Smooth muscle cell (in vitro differentiated cells): ENCODE measurements around the gene ITGB1. TPM values are rescaled to one million over a fixed set of nuclear protein-coding genes. Genes with fewer than 3 reads are reported as not detected.

Source experiments
- DNase-seq: peaks from one replicate; lab custom pipeline; 2025; ENCODE audit not compliant: unreplicated experiment; lab: John Stamatoyannopoulos, UW
- H2AFZ ChIP-seq: fragments of 200-600 bp; sonication (generic); 2 replicates; pipeline ENCODE4 v1.6.0; 2016; ENCODE audit warnings: antibody characterized with exemption, low read depth, mild to moderate bottlenecking
- H3F3A ChIP-seq: fragments of 200-600 bp; sonication (generic); 2 replicates; pipeline ENCODE4 v1.6.0; 2017; ENCODE audit warnings: antibody characterized with exemption, low read depth
- H3K27ac ChIP-seq: fragments of 200-600 bp; sonication (generic); 2 replicates; pipeline ENCODE4 v1.5.1; 2016; ENCODE audit warnings: low read depth, mild to moderate bottlenecking
- H3K27me3 ChIP-seq: fragments of 200-600 bp; sonication (generic); 2 replicates; pipeline ENCODE4 v1.6.1; 2016; ENCODE audit warnings: low read depth, mild to moderate bottlenecking
- H3K36me3 ChIP-seq: fragments of 200-600 bp; sonication (generic); 2 replicates; pipeline ENCODE4 v1.5.1; 2016; ENCODE audit warnings: low read depth
- H3K4me1 ChIP-seq: fragments of 200-600 bp; sonication (generic); 2 replicates; pipeline ENCODE4 v1.5.1; 2016; ENCODE audit warnings: low read depth
- H3K4me2 ChIP-seq: fragments of 200-600 bp; sonication (generic); 2 replicates; pipeline ENCODE4 v1.6.0; 2016; ENCODE audit warnings: mild to moderate bottlenecking
- H3K4me3 ChIP-seq: fragments of 200-600 bp; sonication (generic); 2 replicates; pipeline ENCODE4 v1.5.1; 2016; ENCODE audit warnings: mild to moderate bottlenecking
- H3K79me2 ChIP-seq: fragments of 200-600 bp; sonication (generic); 2 replicates; pipeline ENCODE4 v1.6.0; 2016; ENCODE audit warnings: low read depth, mild to moderate bottlenecking
- H3K9ac ChIP-seq: fragments of 200-600 bp; sonication (generic); 2 replicates; pipeline ENCODE4 v1.6.0; 2016; ENCODE audit warnings: low read depth
- H3K9me3 ChIP-seq: fragments of 200-600 bp; sonication (generic); replicated peaks from 2 replicates; pipeline ENCODE4 v1.5.1; 2016; ENCODE audit warnings: low read depth
- H4K20me1 ChIP-seq: fragments of 200-600 bp; sonication (generic); 2 replicates; pipeline ENCODE4 v1.6.0; 2016; ENCODE audit warnings: low read depth
- CTCF ChIP-seq: fragments of 200-600 bp; sonication (generic); IDR thresholded peaks from 2 replicates; pipeline ENCODE4 v1.5.1; 2017; ENCODE audit warnings: borderline replicate concordance, mild to moderate bottlenecking, antibody characterized with exemption; ENCODE audit not compliant: insufficient read depth, poor library complexity, severe bottlenecking
- WGBS: methylation state at CpG from one replicate; pipeline ENCODE4 v1.1.7; 2016; ENCODE audit warnings: low lambda C conversion rate; 5-methylcytosine and 5-hydroxymethylcytosine counted together
- polyA plus RNA-seq: library from polyadenylated mRNA; unstranded; fragments of >200 nt; fragmentation: Nextera tagmentation; extraction: Ambion mirVana; gene quantifications from 2 replicates; pipeline ENCODE4 v1.2.1, GENCODE V29; 2016
- total RNA-seq: library from RNA; depleted of rRNA; stranded (reverse); fragments of >200 nt; gene quantifications from 2 replicates; pipeline ENCODE4 v1.2.3, GENCODE V29; 2014

The ITGB1 gene
- total and polyA plus RNA-seq, 2 experiments from 2014 or later, result 859 to 2,267 TPM

GRCh38 chr10:32990811-32991210 lies 32.8 kb upstream of the ITGB1 start:
- H3K27me3 ChIP-seq, result no peaks in the 10 kb centered on the region
- no peaks in the 10 kb centered on the region for H3K79me2 ChIP-seq
- H3K4me2 ChIP-seq, result no peak overlapping the region
- H3K36me3 ChIP-seq, result no peaks in the 10 kb centered on the region
- peaks cover 4% of the 10 kb centered on the region for H3F3A ChIP-seq
- H3K9ac ChIP-seq, result no peak overlapping the region
- TF ChIP-seq CTCF, result no peak
- no peaks in the 10 kb centered on the region for H3K9me3 ChIP-seq
- H3K4me1 ChIP-seq, result peaks cover 6% of the 10 kb centered on the region
- no peak overlapping the region for H2AFZ ChIP-seq
- no peaks in the 10 kb centered on the region for H4K20me1 ChIP-seq
- no peak overlapping the region for H3K27ac ChIP-seq
- no peak overlapping the region for H3K4me3 ChIP-seq
- DNase-seq, result no peak

- Histone ChIP-seq H4K20me1 (no peaks in the 10 kb centered on the region), H3F3A (peaks cover 12% of the 10 kb centered on the region), H3K9me3 (no peaks in the 10 kb centered on the region), H3K4me2 (no peak overlapping the region), H3K27ac (no peak overlapping the region), H3K4me1 (peaks cover 13% of the 10 kb centered on the region), H3K79me2 (no peaks in the 10 kb centered on the region), H3K27me3 (no peaks in the 10 kb centered on the region), H3K4me3 (no peak overlapping the region), H3K9ac (no peak overlapping the region), H2AFZ (no peak overlapping the region), H3K36me3 (no peaks in the 10 kb centered on the region)
- no peak for DNase-seq
- 96% methylated on average over 3 of the region's 3 CpGs for WGBS
- no peak for TF ChIP-seq CTCF
Measured at GRCh38 chr10:32988604-32989003, 30.6 kb upstream of the ITGB1 start.

GRCh38 chr10:32987172-32987571 lies 29.1 kb upstream of the ITGB1 start:
- Histone ChIP-seq H3K9ac (no peak overlapping the region), H3K4me1 (peaks cover 22% of the 10 kb centered on the region), H3K4me2 (no peak overlapping the region), H3K4me3 (no peak overlapping the region), H3K36me3 (no peaks in the 10 kb centered on the region), H3F3A (peaks cover 19% of the 10 kb centered on the region), H3K27ac (no peak overlapping the region), H3K27me3 (no peaks in the 10 kb centered on the region), H3K9me3 (no peaks in the 10 kb centered on the region), H3K79me2 (no peaks in the 10 kb centered on the region), H4K20me1 (no peaks in the 10 kb centered on the region), H2AFZ (no peak overlapping the region)
- WGBS, result 95% methylated on average over 1 of the region's 1 CpG
- no peak for DNase-seq
- no peak for TF ChIP-seq CTCF

GRCh38 chr10:32985775-32986350 lies 27.8 kb upstream of the ITGB1 start:
- no peak for TF ChIP-seq CTCF
- Histone ChIP-seq H3K27ac (peak overlapping the region; percentile 100), H3K4me1 (peaks cover 35% of the 10 kb centered on the region), H3K27me3 (no peaks in the 10 kb centered on the region), H3K36me3 (no peaks in the 10 kb centered on the region), H3K9ac (peak overlapping the region; percentile 16), H3K9me3 (no peaks in the 10 kb centered on the region), H4K20me1 (no peaks in the 10 kb centered on the region), H3K4me3 (no peak overlapping the region), H3K4me2 (peak overlapping the region; percentile 53), H3K79me2 (no peaks in the 10 kb centered on the region), H2AFZ (no peak overlapping the region), H3F3A (peaks cover 32% of the 10 kb centered on the region)
- DNase-seq, result no peak
- WGBS, result 53% methylated on average over 4 of the region's 4 CpGs
